A549 (cell line): Measurements from ENCODE around the gene ACSL3.

Source experiments
- ESRRA ChIP-seq: fragments of 150-350 bp; IDR thresholded peaks from 2 replicates; pipeline ENCODE4 v1.6.1; 2014; ENCODE audit warnings: mild to moderate bottlenecking, low read length, borderline replicate concordance
- FOSL2 ChIP-seq, 2 experiments: fragments of 450-650 bp in 1 of 2; fragments of >200 bp in 1 of 2; sonication (Bioruptor Twin) in 1 of 2; formaldehyde crosslinking; IDR thresholded peaks; 2 replicates each; pipeline versions ENCODE4 v1.5.0 to v1.6.1; 2016 to 2020; ENCODE audit warnings: mild to moderate bottlenecking in 1 of 2, moderate library complexity in 1 of 2
- POLR2A ChIP-seq: IDR thresholded peaks from 2 replicates; pipeline ENCODE4 v1.6.1; 2012; ENCODE audit warnings: mild to moderate bottlenecking, low read length
- TF ChIP-seq, protein P1 (sequence below): IDR thresholded peaks from 2 replicates; pipeline ENCODE4 v1.6.1; 2012

DNA sequence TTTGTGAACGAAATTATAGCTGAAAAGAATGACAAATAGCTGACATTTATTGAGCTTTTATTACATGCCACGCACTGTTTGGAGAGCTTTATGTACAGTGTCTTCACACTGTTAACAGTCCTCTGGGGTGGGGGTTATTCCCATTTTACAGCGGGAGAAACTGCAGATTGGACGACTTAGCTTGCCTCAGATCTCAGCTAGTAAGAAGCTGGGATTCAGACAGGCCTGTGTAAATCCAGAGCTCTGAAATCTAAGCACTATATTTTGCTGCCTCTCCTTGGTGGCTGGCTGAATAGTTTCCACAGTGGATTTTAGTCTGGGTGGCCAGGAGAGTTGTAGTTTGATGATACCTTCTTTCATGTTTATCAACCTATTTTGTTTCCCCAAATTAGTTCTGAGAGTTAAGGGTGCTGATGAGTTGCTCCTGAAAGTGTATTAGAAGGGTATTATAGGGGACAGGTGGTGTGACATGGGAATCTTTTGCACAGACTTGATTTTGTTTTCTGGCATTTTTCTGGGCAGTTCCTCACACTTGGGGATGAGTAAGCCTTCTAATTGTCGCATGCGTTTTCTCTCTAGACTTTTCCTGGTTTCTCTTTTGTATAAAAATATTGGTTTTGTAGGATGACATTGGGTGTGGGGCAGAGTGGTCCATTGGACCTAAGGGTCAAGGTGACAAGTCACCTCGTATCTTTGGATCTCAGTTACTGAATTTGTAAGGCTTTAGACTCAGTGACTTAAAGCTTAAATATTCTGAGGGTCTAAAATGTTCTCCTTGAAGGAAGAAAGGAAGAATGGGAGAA is 1.5 kb downstream of the ACSL3 start:
- TF ChIP-seq, protein P1, sequence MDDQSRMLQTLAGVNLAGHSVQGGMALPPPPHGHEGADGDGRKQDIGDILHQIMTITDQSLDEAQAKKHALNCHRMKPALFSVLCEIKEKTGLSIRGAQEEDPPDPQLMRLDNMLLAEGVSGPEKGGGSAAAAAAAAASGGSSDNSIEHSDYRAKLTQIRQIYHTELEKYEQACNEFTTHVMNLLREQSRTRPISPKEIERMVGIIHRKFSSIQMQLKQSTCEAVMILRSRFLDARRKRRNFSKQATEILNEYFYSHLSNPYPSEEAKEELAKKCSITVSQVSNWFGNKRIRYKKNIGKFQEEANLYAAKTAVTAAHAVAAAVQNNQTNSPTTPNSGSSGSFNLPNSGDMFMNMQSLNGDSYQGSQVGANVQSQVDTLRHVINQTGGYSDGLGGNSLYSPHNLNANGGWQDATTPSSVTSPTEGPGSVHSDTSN: no peak
- no peak for TF ChIP-seq POLR2A
- TF ChIP-seq FOSL2 (IDR thresholded peaks at IDR 0.05): no peak
- no peak for TF ChIP-seq FOSL2 (CRISPR knock-in tag; IDR thresholded peaks at IDR 0.05)
- TF ChIP-seq ESRRA: no peak
